OCI-LY1 (cell line): ENCODE data around the gene RABGAP1.

ENCODE experiments used
- H2AFZ ChIP-seq: fragments of 200-600 bp; sonication (generic), shearing (Covaris generic); 2 replicates; pipeline ENCODE4 v1.6.0; 2014; ENCODE audit warnings: antibody characterized with exemption, mild to moderate bottlenecking, low read length
- H3F3A ChIP-seq: fragments of 200-600 bp; sonication (generic), shearing (Covaris generic); 2 replicates; pipeline ENCODE4 v1.6.0; 2014; ENCODE audit warnings: mild to moderate bottlenecking, antibody characterized with exemption, low read length, moderate library complexity; ENCODE audit not compliant: insufficient read depth
- H3K27ac ChIP-seq: fragments of 200-600 bp; sonication (generic); 2 replicates; pipeline ENCODE4 v1.5.1; 2014; ENCODE audit warnings: low read length, mixed run types, mild to moderate bottlenecking, low read depth; ENCODE audit not compliant: poor library complexity, severe bottlenecking
- H3K27me3 ChIP-seq: fragments of 200-600 bp; sonication (generic); 2 replicates; pipeline ENCODE4 v1.6.0; 2014; ENCODE audit warnings: antibody characterized with exemption, mild to moderate bottlenecking, low read length, moderate library complexity; ENCODE audit not compliant: insufficient read depth
- H3K36me3 ChIP-seq: fragments of 200-600 bp; sonication (generic); 2 replicates; pipeline ENCODE4 v1.6.1; 2014; ENCODE audit warnings: mild to moderate bottlenecking, antibody characterized with exemption, low read length, moderate library complexity, mixed read lengths; ENCODE audit not compliant: insufficient read depth
- H3K4me1 ChIP-seq: fragments of 200-600 bp; sonication (generic); 2 replicates; pipeline ENCODE4 v1.5.1; 2014; ENCODE audit warnings: mild to moderate bottlenecking, low read length, moderate library complexity; ENCODE audit not compliant: insufficient read depth, severe bottlenecking
- H3K4me2 ChIP-seq: fragments of 200-600 bp; sonication (generic), shearing (Covaris generic); 2 replicates; pipeline ENCODE4 v1.6.1; 2014; ENCODE audit warnings: low read length
- H3K4me3 ChIP-seq: fragments of 200-600 bp; sonication (generic); 2 replicates; pipeline ENCODE4 v1.5.1; 2014; ENCODE audit warnings: low read length, low read depth, mild to moderate bottlenecking, mixed read lengths; ENCODE audit not compliant: poor library complexity, severe bottlenecking
- H3K79me2 ChIP-seq: fragments of 200-600 bp; shearing (Covaris generic); 2 replicates; pipeline ENCODE4 v1.6.1; 2016; ENCODE audit warnings: mixed run types, low read length, mixed read lengths; ENCODE audit not compliant: insufficient read depth
- H3K9ac ChIP-seq: fragments of 200-600 bp; sonication (generic), shearing (Covaris generic); 2 replicates; pipeline ENCODE4 v1.6.1; 2014; ENCODE audit warnings: mild to moderate bottlenecking, low read length, mixed read lengths
- H3K9me2 ChIP-seq: fragments of 200-600 bp; sonication (generic), shearing (Covaris generic); 2 replicates; pipeline ENCODE4 v1.6.1; 2014; ENCODE audit warnings: low read depth, mild to moderate bottlenecking, low read length, mixed read lengths
- H3K9me3 ChIP-seq: fragments of 200-600 bp; shearing (Covaris generic); 2 replicates; pipeline ENCODE4 v1.6.1; 2014; ENCODE audit warnings: low read length, mixed read lengths
- H4K20me1 ChIP-seq: fragments of 200-600 bp; sonication (generic), shearing (Covaris generic); 2 replicates; pipeline ENCODE4 v1.6.0; 2016; ENCODE audit warnings: mild to moderate bottlenecking, low read length; ENCODE audit not compliant: insufficient read depth
- CTCF ChIP-seq: fragments of 200-600 bp; sonication (generic), shearing (Covaris generic); IDR thresholded peaks from 2 replicates; pipeline ENCODE4 v1.5.1; 2017; ENCODE audit warnings: mild to moderate bottlenecking, antibody characterized with exemption, low read length, moderate library complexity, mixed read lengths
- EZH2 ChIP-seq: fragments of 200-600 bp; sonication (generic), shearing (Covaris generic); IDR thresholded peaks from 2 replicates; pipeline ENCODE4 v1.8.0; 2017; ENCODE audit warnings: borderline replicate concordance, mixed run types, mild to moderate bottlenecking, antibody characterized with exemption, low read length, moderate library complexity, mixed read lengths

Gene RABGAP1

GRCh38 chr9:123034881-123035510 is 94.2 kb downstream of the RABGAP1 start:
- no peak overlapping the region for H2AFZ ChIP-seq
- H4K20me1 ChIP-seq: no peaks in the 10 kb centered on the region
- no peaks in the 10 kb centered on the region for H3K9me2 ChIP-seq
- no peaks in the 10 kb centered on the region for H3K79me2 ChIP-seq
- H3K27me3 ChIP-seq: no peaks in the 10 kb centered on the region
- no peaks in the 10 kb centered on the region for H3F3A ChIP-seq
- no peak overlapping the region for H3K4me2 ChIP-seq
- peaks cover 11% of the 10 kb centered on the region; the same call in 1 of the 2 replicates for H3K36me3 ChIP-seq
- no peaks in the 10 kb centered on the region for H3K9me3 ChIP-seq
- H3K4me1 ChIP-seq: peaks cover 8% of the 10 kb centered on the region
- no peak overlapping the region for H3K9ac ChIP-seq
- no peak overlapping the region for H3K4me3 ChIP-seq
- H3K27ac ChIP-seq: no peak overlapping the region
- no peak for TF ChIP-seq EZH2
- no peak for TF ChIP-seq CTCF

DNA sequence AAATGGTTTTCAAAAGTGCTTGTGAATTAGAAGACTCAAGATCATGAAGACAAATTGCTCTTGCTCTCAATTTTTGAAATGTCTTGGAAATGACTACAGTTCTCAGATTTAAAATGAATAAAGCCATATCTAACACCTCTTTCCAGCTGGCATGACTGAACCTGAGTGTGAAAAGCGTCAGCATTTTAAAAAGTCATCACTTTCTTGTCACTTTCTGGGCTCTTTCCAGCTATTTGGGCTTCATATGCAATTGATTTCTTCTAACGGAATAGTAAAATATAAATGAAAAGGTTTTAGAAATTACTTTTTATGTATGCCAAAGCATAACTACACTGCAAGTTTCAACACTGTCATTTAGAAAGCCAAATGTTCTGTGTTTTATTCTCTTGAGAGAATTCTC is 95.0 kb downstream of the RABGAP1 start:
- no peaks in the 10 kb centered on the region for H4K20me1 ChIP-seq
- no peaks in the 10 kb centered on the region for H3K9me2 ChIP-seq
- H3K9me3 ChIP-seq: no peaks in the 10 kb centered on the region
- peaks cover 8% of the 10 kb centered on the region for H3K4me1 ChIP-seq
- H2AFZ ChIP-seq: no peak overlapping the region
- TF ChIP-seq EZH2 (no peak), CTCF (no peak)
- H3K9ac ChIP-seq: no peak overlapping the region
- no peak overlapping the region for H3K4me3 ChIP-seq
- H3K27me3 ChIP-seq: no peaks in the 10 kb centered on the region
- no peak overlapping the region for H3K4me2 ChIP-seq
- H3K79me2 ChIP-seq: no peaks in the 10 kb centered on the region
- H3K36me3 ChIP-seq: peaks cover 16% of the 10 kb centered on the region; the same call in 1 of the 2 replicates
- H3F3A ChIP-seq: no peaks in the 10 kb centered on the region
- no peak overlapping the region for H3K27ac ChIP-seq

DNA sequence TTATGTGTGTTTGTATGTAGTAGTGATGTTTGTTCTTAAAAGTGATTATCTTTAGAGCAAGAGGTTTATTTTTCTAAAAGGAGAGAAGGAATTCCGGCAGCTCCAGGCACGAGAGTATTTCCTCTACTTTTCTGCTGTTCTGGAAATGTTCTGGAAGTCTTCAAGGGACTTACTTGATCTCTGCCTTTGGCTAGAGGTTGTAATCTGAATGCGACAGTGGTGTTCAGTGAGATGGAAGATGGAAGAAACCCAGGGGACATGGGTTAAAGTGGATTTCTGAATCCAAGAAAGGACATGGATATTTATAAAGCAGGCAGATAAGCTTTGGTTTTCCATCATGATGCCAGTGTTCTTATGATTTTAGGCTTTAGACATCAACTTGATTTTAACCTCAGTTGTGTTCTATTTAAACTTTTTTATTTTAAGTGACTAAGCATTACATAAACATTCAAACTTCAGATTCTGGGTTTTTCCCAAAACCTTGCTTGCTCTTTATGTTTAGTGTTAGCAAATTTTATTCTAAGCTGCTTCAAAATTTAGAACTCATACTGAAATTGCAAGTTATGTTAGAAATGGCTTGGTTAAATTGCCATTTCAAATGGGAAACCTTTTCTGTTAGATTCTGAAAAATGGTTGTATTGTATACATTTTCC is 96.2 kb downstream of the RABGAP1 start:
- Histone ChIP-seq H3K4me3 (no peak overlapping the region), H3K4me2 (no peak overlapping the region), H3K79me2 (no peaks in the 10 kb centered on the region), H3K36me3 (peaks cover 29% of the 10 kb centered on the region), H2AFZ (no peak overlapping the region), H3F3A (no peaks in the 10 kb centered on the region), H3K9me3 (no peaks in the 10 kb centered on the region), H3K27me3 (no peaks in the 10 kb centered on the region), H3K27ac (no peak overlapping the region), H3K4me1 (peaks cover 8% of the 10 kb centered on the region), H3K9me2 (no peaks in the 10 kb centered on the region), H4K20me1 (no peaks in the 10 kb centered on the region), H3K9ac (no peak overlapping the region)
- TF ChIP-seq CTCF (no peak), EZH2 (no peak)
